GM19455 (cell line): Measurements from ENCODE around the gene CENPQ.
A peak's percentile ranks its signal among the peaks of the same experiment; 100 is the strongest.

Source experiments
- ATAC-seq: cut with Tn5 transposase; IDR thresholded peaks from one replicate; pipeline ENCODE4 v1.9.1; 2021; ENCODE audit not compliant: unreplicated experiment

The CENPQ gene

DNA sequence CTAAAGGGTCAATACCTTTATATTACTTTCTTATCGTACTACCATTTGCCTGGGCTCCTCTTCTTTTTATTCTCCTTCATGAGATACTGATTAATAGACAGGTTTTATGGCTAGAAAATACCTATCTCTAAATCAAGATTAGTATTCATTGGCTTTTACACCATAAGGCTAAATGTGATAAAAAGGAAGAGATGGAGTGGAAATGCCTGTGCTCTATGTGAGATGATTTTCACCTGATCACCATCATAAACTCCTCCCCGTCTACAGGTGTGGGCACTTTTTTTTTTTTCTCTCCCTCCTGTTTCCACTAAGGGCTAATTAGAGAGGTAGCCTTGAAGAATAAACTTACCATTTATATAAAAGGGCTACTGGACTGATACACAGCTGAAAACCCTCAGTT is 36.5 kb downstream of the CENPQ start, which contains the start of gene GLYATL3:
GLYATL3 (plus strand) TSS at position 301 of the 400 bp plus-strand sequence. CDS start 12,068 bp downstream, outside the sequence.
- no peak for ATAC-seq

DNA sequence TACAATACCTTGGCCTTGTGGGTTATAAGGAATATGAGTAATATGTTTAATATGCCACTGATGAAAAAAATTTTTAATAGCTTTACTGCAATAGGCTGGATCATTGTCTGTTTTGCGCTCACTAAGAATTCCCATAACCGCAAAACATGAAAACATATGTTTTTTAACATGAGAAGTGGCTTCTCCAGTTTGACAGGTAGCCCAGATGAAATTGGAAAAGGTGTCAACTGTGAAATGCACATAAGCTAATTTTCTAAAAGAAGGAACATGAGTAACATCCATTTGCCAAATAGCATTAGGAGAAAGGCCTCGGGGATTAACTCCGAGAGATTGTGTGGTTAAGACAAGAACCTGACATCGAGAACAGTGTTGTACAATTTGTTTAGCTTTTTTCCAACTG is 41.5 kb downstream of the CENPQ start:
- no peak for ATAC-seq

DNA sequence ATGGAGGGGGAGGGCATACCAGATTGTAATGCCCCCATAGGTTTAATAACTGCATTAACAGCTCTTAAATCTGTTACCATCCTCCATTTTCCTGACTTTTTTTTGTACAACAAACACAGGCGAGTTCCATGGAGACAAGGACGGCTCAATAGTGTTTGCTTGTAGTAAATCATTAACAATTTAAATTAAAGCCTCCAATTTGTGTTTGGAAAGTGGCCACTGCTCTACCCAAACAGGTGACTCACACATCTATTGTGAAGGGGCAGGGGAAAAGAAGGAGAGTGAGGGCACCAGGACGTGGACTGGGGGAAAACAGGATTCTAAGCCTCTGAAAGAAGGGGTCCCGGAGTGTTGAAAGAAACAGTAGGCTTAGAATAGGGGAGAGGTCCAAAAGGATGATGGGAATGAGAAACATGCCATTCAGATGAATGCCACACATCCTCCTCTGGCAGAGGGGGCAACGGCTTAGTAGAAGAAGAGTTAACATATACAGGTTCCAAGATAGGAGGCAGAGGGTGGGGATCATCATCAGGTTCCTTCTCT is 43.5 kb downstream of the CENPQ start:
- no peak for ATAC-seq

DNA sequence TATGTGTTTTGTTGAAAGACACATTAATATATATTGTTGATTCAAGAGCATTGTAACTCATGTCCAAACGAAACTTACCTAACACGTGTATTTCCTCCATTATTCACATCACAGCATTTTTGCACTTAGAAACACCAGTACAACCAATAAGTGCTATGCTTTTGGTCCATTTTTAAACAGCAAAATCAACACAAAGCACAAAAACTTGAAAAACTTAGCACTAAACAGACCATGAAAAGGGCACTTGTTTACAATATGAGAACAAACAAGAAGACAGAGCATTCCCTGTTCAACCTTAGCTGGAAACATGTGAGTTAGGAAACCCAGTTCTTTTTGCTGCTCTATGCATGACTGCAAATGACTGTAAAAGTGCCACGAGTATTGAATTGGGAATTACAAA is 46.2 kb downstream of the CENPQ start:
- ATAC-seq, result no peak

DNA sequence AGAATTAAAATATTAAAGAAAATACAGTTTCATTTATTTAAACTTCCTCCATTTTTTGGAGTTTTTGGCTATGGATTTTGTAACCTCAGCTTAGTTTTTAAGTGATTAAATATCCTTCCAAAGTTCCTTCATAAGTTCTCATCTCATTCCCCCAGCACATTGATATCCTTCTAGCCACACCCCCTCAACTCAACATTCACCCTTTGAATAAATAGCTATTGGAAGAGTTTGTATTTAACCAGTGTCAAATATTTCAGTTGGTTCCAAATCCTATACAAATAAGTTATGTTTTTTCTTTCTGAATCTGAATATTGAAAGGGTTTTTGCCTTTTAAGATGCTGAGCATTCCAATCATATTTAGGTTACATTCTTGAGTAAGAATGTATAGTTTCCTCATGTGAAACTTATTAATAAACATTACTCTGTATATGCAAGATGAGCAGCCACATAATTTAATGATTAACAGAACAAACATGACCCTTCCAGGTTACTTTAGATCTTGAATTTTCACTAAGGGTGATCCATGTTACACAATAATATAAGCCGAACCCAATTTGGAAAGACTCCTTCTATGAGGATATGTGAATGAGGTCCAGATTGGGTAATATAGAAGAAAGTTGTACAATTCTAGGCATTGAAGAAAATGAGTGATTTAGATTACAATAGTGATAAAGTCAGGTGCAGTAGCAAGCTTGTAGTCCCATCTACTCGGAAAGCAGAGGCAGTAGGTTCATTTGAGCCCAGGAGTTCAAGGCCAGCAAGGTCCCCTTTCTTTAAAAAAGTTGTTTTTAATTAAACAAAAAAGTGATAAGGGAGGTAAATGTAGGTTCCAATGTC is 50.2 kb downstream of the CENPQ start:
- no peak for ATAC-seq

DNA sequence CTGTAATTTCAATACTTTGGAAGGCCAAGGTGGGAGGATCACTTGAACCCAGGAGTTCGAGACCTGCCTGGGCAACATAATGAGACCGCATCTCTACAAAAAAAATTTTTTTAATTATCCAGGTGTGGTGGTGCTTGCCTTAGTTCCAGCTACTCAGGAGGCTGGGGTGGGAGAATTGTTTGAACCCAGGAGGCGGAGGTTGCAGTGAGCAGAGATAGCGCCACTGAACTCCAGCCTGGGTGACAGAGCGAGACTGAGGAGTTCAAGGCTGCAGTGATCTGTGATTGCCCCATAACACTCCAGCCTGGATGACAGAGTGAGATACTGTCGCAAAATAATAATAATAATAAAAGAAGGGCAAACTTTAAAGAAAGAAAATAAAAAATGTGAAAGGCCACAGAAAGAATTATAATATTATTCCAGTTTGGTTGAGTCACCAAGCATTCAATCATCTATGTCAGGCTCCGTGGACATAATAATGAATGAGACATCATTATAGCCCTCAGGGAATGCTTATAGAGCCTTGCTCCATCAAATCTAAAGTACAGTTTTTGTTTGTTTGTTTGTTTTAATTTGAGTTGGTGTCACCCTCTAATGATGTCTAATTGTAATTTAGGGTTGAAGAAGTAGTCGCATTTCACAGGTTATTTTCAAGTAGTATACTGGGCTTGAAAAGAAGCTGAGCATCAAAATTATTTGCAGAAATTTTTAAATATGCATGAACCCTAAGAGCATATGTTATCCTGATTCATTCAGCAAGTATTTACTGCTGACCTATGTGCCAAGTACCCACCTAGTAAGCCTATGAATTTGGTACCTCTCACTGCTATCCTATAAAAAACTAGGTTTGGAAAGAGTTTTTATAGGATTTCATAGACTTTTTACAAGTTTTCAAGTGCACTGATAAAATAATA is 51.7 kb downstream of the CENPQ start:
- ATAC-seq, result no peak

DNA sequence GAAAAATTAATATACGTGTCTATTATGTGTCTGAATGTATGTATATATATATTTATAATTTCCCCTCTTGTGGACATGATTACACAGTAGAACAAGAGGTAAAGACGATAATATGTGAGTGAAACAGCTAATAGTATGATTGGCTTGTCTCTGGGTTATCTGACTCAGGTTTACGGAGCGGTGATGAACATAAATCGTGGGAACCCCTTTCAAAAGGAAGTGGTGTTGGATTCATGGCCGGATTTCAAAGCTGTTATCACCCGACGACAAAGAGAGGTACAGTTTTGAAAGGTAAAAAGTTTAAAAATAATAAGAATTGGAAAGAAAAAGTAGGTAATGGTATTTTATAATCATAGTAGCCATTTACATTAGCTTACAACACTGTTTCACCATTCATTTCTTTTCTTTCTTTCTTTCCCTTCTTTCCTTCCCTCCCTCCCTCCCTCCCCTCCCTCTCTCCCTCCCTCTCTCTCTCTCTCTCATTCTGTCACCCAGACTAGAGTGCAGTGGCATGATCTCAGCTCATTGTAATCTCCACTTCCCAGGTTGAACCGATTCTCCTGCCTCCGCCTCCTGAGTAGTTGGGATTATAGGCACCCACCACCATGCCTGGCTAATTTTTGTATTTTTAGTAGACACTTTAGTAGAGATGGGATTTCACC is 52.4 kb downstream of the CENPQ start:
- no peak for ATAC-seq

DNA sequence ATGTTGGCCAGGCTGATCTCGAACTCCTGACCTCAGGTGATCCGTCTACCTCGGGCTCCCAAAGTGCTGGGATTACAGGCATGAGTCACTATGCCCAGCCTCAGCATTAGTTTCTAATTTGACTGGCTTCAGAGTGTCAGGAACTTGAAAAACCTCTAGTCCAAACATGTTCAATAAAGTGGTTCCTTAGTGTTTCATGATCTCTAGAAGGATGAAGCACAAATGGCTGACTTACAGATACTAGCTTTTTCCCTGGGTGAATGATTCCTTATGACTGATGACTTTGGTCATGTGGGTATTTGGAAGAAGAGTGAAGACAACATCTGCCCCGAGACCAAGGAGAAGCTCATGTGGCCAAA is 53.0 kb downstream of the CENPQ start:
- ATAC-seq, result no peak

DNA sequence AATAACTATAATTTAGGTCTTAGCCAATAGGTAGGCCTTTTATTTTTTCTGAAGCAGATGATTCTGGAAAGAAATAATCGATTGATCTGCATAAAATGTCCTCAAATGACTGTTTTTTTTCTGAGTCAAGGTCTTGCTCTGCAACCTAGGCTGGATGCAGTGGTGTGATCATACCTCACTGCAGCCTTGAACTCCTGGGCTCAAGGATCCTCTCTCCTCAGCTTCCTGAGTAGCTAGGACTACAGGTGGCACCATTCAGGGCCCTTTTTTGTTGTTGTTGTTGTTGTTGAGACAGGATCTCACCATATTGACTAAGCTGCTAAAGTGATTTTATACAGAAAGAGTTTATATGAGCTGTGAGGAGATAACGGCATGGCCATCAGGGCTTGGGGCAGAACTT is 54.7 kb downstream of the CENPQ start:
- ATAC-seq, result no peak

DNA sequence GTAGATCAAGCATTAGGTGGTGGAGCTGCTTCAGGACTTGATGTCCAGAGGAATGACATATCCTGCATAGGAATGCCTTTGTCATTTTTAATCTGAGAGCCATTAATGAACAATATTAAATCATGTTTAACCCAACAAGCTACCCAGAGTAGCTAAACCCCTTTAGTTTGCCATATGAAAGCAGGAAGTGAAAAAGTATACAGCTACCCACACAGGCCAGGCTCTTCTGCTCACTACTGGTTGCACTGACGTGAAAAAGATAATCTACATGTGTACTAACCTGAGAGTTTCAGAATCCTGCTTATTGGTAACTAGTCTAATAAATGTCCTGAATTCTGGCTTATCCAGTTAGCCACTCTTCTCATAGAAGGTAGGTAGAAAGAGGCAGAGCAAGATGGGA is 56.5 kb downstream of the CENPQ start:
- peak; percentile 88 for ATAC-seq

DNA sequence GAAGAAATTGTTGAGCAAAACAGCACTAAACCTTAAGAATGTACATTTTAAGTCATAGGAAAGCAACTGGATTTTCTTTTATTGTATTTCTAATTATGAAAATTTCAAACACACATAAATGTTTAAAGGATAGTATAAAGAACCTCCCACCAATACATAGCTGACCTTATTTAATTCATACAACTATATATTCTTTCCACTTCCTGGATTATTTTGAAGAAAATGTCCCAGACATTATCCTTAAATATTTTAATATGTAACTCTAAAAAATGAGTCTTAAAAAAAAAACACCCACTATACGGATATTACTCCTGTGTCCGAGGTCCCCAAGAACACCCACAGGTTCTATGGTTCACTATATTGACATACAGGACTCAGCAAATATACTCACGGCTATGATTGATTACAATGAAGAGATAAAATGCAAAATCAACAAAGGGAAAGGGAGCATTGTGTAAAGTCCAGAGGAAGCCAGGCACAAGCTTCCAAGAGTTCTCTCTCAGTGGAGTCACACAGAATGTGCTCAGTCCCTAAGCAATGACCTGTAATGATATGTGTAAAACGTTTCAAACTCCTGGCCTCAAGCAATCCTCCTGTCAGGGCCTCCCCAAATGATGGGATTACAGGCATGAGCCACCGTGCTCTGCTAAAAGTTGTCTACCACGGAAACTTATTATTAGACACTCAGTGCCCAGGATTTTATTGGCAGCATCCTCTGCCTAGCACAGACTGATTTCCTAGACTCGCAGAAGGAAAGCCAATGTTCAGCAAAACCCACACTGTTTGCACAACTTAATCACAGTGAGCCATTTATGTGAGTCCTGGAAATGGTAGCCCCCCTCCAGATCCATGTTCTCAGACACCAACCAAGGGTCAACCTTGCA is 59.8 kb downstream of the CENPQ start:
- ATAC-seq, result no peak

DNA sequence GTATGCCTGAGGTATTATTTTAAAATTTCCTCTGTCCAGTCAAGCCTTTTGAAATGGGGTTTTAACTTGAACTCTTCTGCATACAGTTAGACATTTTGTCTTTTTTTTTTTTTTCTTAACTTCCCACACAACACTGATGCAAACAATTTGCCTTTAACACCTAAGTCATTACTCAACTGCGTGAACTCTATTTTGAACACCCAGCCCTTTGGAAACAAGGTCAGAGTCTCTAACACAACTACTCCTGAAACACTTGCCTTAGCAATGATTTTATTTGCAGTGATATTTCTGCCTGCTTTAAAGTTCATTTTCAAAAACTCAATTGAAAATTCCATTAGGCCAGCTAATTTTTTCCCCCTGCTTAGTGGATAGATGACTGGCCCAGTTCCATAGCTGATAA is 60.7 kb downstream of the CENPQ start:
- no peak for ATAC-seq

DNA sequence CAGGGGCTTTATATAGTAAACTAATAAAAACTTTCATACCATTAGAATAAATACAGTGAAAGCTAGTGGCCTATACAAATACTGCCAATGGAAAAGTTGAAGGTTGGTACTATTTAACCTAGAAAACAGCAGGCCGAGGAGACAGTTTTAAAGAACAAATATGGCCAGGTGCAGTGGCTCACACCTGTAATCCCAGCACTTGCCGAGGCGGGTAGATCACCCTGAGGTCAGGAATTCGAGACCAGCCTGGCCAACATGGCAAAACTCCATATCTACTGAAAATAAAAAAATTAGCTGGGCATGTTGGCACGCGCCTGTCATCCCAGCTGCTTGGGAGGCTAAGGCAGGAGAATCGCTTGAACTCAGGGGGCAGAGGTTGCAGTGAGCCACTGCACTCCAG is 61.4 kb downstream of the CENPQ start:
- ATAC-seq, result no peak

DNA sequence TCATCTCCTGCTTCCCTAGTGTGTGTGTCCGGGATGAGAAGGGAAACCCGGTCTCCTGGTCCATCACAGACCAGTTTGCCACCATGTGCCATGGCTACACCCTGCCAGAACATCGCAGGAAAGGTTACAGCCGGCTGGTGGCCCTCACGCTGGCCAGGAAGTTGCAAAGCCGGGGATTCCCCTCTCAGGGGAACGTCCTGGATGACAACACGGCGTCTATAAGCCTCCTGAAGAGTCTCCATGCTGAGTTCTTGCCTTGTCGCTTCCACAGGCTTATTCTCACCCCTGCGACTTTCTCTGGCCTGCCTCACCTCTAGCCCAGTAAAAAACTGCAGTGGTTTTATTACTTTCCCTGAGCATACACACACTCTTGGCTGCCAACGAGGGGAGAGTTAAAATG is 63.4 kb downstream of the CENPQ start:
- ATAC-seq, result no peak

DNA sequence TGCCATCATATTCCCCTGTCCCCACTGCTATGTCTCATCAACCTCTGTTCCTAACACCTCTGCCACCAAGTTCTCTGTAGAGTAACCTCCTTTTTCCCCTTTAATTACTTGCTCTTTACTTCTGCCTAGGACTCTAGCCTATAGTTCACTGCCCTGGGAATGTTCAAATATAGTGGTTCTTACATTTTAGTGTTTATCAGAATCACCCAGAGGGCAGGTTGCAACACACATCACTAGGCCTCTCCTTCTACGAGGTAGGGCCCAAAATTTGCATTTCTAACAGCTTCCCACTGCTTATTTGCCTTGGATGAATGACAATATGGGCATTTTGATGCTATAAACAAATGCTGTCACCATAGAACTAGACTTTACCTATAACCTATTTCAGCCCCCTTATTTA is 64.2 kb downstream of the CENPQ start:
- ATAC-seq, result no peak

DNA sequence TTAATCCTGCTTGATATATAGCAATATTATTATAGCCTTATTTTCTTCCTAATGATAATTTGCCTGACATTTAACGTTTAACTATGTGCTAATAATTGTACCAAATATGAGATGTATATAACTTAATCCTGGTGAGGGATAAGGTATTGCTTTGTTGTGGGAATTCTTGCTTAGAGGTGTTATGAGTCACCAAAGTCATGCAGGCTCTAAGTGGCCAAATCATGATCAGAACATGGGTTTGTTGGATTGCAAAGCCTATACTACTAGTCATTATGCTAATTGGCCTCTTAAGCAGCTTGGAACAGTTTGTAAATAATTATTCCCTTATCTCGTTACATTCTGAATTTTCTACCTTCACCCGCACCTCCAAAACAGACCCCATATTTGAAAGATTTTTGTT is 65.4 kb downstream of the CENPQ start:
- ATAC-seq, result no peak

DNA sequence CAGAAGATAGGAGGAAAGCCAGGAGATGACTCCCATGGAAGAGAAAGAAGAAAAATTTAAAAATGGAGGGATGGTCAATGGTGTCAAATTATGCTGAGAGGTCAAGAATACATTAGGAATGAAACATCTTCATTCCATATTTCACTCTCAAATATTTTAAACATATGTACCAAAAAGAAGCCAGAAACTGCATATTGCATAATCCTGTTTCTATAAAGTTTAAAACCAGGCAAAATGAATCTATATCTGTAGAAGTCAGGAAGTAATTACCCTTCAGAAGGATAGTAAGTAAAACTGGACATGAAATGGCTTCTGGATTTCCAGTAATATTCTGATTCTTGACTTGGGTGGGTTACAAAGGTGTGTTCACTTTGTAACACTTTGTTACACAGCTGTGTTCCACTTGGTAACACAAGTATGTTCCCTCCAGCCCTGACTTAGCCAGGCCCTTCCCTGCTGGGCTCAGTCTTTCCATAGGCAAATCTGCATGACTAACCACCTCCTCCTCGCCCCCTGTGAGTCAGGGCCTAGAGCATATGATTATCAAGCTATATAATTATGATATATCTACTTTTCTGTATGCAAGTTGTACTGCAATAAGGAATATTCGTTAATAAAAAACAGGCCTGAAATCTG is 67.1 kb downstream of the CENPQ start:
- ATAC-seq, result no peak

DNA sequence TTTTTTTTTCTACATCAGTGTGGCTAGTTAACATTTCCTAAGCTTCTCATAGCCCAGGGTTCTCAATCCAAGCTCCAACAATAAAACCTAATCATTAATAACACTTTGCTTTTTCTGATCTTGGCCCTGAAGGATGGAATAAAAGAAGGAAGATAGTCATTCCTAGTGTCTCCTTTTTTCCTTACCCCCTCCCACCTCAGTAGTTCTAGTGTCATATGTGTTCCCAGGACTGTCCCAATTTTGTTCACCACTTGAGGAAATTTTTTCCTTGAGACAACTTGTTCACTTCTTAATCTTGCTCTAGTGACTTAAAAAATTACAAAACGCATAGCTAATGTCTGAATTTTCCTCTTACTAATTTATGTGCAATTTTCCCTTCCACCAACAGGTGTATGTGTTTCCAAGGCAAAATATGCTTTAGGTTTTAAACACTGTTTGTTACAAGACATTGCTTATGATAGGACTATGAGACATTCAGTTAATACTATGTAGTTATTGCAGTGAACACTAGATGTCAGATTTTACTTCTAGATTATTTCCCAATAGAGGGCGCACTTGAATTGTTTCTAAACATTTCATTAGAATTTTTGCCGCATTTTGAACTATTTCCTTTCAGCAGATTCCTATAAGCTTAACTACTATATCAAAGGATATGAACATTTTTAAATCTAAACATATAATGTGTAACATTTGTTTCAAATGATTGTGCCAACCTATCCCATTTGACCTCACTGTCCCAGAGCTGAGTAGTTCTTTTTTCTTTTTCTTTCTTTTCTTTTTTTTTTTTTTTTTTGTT is 68.8 kb downstream of the CENPQ start:
- ATAC-seq, result peak; percentile 98

DNA sequence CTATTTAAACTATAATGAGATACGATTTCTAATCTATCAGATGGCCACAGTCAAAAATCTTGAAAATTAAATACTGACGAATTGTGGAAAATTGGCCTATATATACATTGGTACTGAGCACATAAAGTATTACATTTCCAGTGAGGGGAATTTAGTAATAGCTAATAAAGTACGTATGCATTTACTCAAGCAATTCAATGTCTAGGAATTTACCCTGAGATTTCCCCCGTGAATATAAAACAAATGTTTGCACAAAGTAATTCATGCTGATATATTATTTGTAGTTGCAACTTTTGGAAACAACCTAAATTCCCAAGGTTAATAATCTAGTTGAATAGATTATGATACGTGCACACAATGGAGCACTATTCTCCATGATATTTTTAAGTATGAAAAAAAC is 72.6 kb downstream of the CENPQ start:
- ATAC-seq, result no peak
